Tibial nerve (tissue), 4 donors: Measurements from ENCODE around the gene VAT1L. TPM values are rescaled to one million over a fixed set of nuclear protein-coding genes. Genes with fewer than 3 reads are reported as not detected.
A peak's percentile ranks its signal among the peaks of the same experiment; 100 is the strongest.

Experiments used
- DNase-seq, 2 donors: peaks; one replicate each; pipeline ENCODE4 v3.0.0-alpha.2; 2019; ENCODE audit warnings: low spot score in 2 of 2
- H3K27ac ChIP-seq, 4 donors: fragments of 200-600 bp; sonication (generic) in 3 of 4; one replicate each; pipeline ENCODE4 v1.5.1; 2017 to 2019; ENCODE audit warnings: mild to moderate bottlenecking in 1 of 4
- H3K27me3 ChIP-seq, 2 donors: fragments of 200-600 bp; sonication (generic) in 1 of 2; one replicate each; pipeline versions ENCODE4 v1.5.1 to v1.6.0; 2017 to 2019
- H3K36me3 ChIP-seq, 3 donors: fragments of 200-600 bp; sonication (generic); one replicate each; pipeline ENCODE4 v1.5.1; 2018 to 2019
- H3K4me1 ChIP-seq, 4 donors: fragments of 200-600 bp; sonication (generic) in 3 of 4; one replicate each; pipeline ENCODE4 v1.5.1; 2017 to 2019
- H3K4me3 ChIP-seq, 4 donors: fragments of 200-600 bp; sonication (generic) in 3 of 4; one replicate each; pipeline ENCODE4 v1.5.1; 2017 to 2019; ENCODE audit warnings: mild to moderate bottlenecking in 1 of 4, moderate library complexity in 1 of 4
- H3K9me3 ChIP-seq, 4 donors: fragments of 200-600 bp; sonication (generic) in 3 of 4; one replicate each; pipeline ENCODE4 v1.5.1; 2017 to 2019
- CTCF ChIP-seq, 5 experiments: fragments of 200-600 bp in 3 of 5; fragments of 450-650 bp in 2 of 5; sonication (generic) in 3 of 5; IDR thresholded peaks; one replicate each; pipeline ENCODE4 v1.5.1; 2016 to 2019; ENCODE audit warnings: antibody characterized with exemption in 5 of 5, mild to moderate bottlenecking in 3 of 5, moderate library complexity in 2 of 5
- EP300 ChIP-seq, 2 donors: sonication (generic); formaldehyde crosslinking; IDR thresholded peaks; one replicate each; pipeline ENCODE4 v1.6.1; 2017; ENCODE audit warnings: antibody characterized with exemption in 2 of 2, mild to moderate bottlenecking in 1 of 2
- POLR2A ChIP-seq, 2 donors: fragments of 450-650 bp; IDR thresholded peaks; one replicate each; pipeline ENCODE4 v1.6.1; 2017; ENCODE audit warnings: antibody characterized with exemption in 2 of 2, mild to moderate bottlenecking in 2 of 2, moderate library complexity in 2 of 2
- whole genome bisulfite sequencing, 2 donors: methylation state at CpG; one replicate each; pipeline ENCODE4 v1.1.5; 2018; 5-methylcytosine and 5-hydroxymethylcytosine counted together
- total RNA-seq, 4 donors: library from RNA; depleted of rRNA; stranded (reverse); fragments of >200 nt; gene quantifications; one replicate each; pipeline ENCODE4 v1.1.0, GENCODE V29; 2016

Gene VAT1L
- total RNA-seq, 4 donors from 2014 or later: 7.2 to 21.6 (median 19.5) TPM

GRCh38 chr16:77913738-77914253 lies 125.4 kb downstream of the VAT1L start:
- no peak overlapping the region for H3K4me3 ChIP-seq
- no peaks in the 10 kb centered on the region for H3K27me3 ChIP-seq
- H3K9me3 ChIP-seq: no peaks in the 10 kb centered on the region
- peak overlapping the region in 2 of 4 donors; percentile 34 to 65 for H3K27ac ChIP-seq
- WGBS, 2 donors: 30 to 55% methylated on average over 2 of the region's 2 CpGs
- no peaks in the 10 kb centered on the region for H3K36me3 ChIP-seq
- peaks cover 0 to 5% (median 0%) of the 10 kb centered on the region in 4 donors for H3K4me1 ChIP-seq
- peak in 1 of 2 donors; percentile 7 for TF ChIP-seq POLR2A (IDR thresholded peaks at IDR 0.05)
- TF ChIP-seq CTCF (IDR thresholded peaks at IDR 0.05): no peak
- DNase-seq: no peak

GRCh38 chr16:77916111-77916510 lies 127.7 kb downstream of the VAT1L start:
- Histone ChIP-seq H3K4me3 (no peak overlapping the region), H3K36me3 (no peaks in the 10 kb centered on the region), H3K27me3 (no peaks in the 10 kb centered on the region), H3K27ac (no peak overlapping the region), H3K4me1 (peaks cover 0 to 5% (median 0%) of the 10 kb centered on the region in 4 donors), H3K9me3 (no peaks in the 10 kb centered on the region)
- TF ChIP-seq EP300 (IDR thresholded peaks at IDR 0.05): no peak
- TF ChIP-seq POLR2A (IDR thresholded peaks at IDR 0.05): no peak
- no peak for TF ChIP-seq CTCF (IDR thresholded peaks at IDR 0.05)
- 92 to 98% methylated on average over 9 of the region's 9 CpGs for WGBS, 2 donors
- no peak for DNase-seq

- WGBS, 2 donors: 87 to 90% methylated on average over 3 of the region's 3 CpGs
- DNase-seq: no peak
- Histone ChIP-seq H3K4me1 (peaks cover 0 to 5% (median 0%) of the 10 kb centered on the region in 4 donors), H3K27me3 (no peaks in the 10 kb centered on the region), H3K9me3 (no peaks in the 10 kb centered on the region), H3K4me3 (no peak overlapping the region), H3K36me3 (no peaks in the 10 kb centered on the region), H3K27ac (no peak overlapping the region)
- TF ChIP-seq POLR2A (IDR thresholded peaks at IDR 0.05) (no peak), CTCF (IDR thresholded peaks at IDR 0.05) (no peak), EP300 (IDR thresholded peaks at IDR 0.05) (no peak)
Measured at GRCh38 chr16:77917971-77918370, 129.6 kb downstream of the VAT1L start.

- TF ChIP-seq EP300 (IDR thresholded peaks at IDR 0.05) (no peak), CTCF (IDR thresholded peaks at IDR 0.05) (no peak), POLR2A (IDR thresholded peaks at IDR 0.05) (no peak)
- 61 to 68% methylated on average over 8 of the region's 8 CpGs for WGBS, 2 donors
- no peak overlapping the region for H3K27ac ChIP-seq
Measured at GRCh38 chr16:77918809-77919707, 130.7 kb downstream of the VAT1L start.

GRCh38 chr16:77919761-77920415 lies 131.5 kb downstream of the VAT1L start:
- WGBS, 2 donors: 71 to 73% methylated on average over 8 of the region's 8 CpGs
- Histone ChIP-seq H3K27me3 (no peaks in the 10 kb centered on the region), H3K9me3 (no peaks in the 10 kb centered on the region), H3K4me1 (no peaks in the 10 kb centered on the region), H3K4me3 (no peak overlapping the region), H3K36me3 (no peaks in the 10 kb centered on the region), H3K27ac (no peak overlapping the region)
- TF ChIP-seq POLR2A (IDR thresholded peaks at IDR 0.05) (no peak), EP300 (IDR thresholded peaks at IDR 0.05) (no peak), CTCF (IDR thresholded peaks at IDR 0.05) (no peak)
- DNase-seq: no peak

More at GRCh38 chr16:77918809-77919707, 130.7 kb downstream of the VAT1L start:
- H3K4me3 ChIP-seq: no peak overlapping the region
- H3K9me3 ChIP-seq: no peaks in the 10 kb centered on the region
- H3K27me3 ChIP-seq: no peaks in the 10 kb centered on the region
- no peaks in the 10 kb centered on the region for H3K36me3 ChIP-seq
- DNase-seq: no peak
- no peaks in the 10 kb centered on the region for H3K4me1 ChIP-seq
